NCI-H1694 treated with DMSO at 0.1 percent for 48 hours (cell line): ENCODE measurements around the gene UNC13D.
"Not testable (repeated sequence)": the region's sequence is repeated elsewhere in the genome, so short reads cannot be mapped to it uniquely, and the experiment has no call there.

ENCODE experiments used
- DNase-seq: peaks from one replicate; lab custom pipeline; 2025; lab: John Stamatoyannopoulos, UW

Gene UNC13D

DNA sequence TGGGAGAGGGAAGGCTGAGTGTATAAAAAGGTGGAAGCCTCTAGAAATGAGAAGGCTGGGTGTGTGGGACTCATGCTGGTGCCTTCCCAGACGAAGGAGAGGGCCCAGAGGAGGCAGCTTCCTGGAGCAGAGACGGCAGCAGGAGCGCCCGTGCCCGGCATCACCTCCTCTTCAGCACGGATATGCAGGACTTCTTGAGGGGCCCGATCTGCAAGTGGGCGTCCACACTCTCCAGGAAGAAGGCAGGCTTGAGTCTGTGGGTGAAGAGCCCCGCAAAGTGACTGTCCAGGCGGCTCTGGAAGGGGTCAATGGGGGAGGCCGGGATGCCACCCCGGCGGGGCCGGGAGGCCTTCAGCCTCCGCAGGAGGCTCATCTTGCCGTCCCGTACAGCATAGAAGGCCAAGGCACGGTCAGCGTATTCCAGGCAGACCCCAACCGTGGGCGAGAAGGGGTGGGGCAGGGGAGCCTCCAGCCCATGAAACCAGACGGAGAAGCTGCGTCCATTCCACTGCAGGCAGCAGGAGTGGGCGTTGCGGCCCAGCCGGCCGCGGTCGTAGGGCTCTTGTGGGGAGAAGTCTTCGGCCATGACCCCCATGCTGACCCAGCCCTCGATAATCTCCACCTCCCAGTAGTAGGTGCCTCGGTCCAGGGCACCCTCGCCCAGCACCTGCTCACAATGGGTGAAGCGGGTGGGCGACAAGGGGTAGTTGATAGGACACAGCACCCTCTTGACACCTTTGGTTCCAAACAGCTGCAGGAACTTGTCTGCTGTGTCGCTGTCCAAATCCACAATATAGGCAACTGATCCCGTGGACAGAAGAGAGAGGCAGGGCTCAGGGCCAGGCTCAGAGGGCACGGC, 30.3 kb upstream of the UNC13D start:
- no peak for DNase-seq

DNA sequence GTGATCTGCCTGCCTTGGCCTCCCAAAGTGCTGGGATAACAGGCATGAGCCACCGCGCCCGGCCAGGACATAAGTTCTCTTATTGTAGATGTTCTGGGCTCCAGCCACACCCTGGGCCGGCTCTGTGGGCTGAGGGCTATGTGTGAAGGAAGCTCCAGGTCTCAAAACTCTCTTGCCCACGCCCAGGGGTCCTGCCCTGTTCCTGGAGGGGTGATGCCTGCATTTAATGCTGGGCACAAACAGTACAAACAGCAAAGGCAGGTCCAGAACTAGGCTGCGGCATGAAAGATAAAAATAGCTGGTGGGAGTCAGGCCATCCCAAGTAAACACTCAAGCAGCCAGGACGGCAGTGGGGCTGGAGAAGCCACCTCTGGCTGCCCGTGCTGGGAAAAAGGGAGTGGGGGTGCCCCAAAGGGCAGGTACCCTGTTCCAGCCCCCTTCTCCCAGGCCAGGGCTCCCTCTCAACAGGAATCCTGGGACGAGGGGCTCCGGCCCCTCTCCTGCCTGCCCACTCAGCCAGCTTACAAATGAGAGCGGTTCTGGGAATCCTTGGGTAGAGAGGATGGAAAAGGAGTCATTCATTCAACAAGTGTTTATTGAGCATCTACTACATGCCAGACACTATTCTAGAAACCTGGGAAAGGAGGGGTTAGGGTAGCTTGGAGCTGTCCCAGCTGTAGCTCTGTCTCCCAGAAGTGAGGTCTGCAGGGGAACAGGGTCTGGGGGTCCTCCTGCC, 29.6 kb upstream of the UNC13D start:
- DNase-seq: no peak

- no peak for DNase-seq
These were observed 28.5 kb upstream of the UNC13D start for GRCh38 chr17:75872434-75873351.

GRCh38 chr17:75870228-75870627, 26.0 kb upstream of the UNC13D start:
- not testable (repeated sequence) for DNase-seq

DNA sequence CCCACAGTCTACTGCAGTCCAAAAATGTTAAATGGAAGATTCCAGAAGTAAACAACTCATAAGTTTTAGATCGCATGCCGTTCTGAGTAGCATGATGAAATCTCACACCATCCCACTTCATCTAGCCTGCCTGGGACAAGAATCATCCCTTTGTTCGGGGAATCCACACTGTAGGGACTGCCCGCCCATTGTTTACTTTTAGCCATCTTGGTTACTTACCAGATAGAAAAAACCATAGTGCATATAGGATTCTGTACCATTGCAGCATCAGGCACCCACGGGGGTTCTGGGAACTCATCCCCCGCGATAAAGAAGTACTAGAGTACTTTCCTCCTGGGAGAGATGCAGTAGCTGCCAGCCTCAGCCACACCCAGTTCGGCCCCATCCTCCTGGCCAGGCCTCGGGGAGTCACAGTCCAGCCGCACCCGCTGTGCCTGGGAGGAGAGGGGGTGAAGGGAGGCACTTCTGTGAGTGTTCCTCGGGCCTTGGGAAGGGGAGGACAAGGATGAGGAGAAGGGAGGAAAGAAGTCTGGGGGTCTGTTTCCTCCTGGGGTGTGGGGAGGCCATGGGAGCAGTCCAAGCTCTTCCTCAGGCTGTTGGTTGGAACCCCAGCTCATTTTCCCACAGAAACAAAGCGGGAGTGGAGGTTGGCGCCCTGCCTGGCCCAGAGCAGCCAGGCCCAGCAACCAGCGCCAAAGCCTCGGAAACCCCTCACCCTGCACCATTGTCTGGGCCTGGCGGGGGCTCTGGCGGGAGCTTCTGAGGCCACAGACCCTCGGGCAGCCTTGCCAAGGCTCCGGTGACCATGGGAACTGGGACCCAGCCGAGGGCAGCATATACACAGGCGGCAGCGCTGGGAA, 25.3 kb upstream of the UNC13D start:
- DNase-seq: no peak

DNA sequence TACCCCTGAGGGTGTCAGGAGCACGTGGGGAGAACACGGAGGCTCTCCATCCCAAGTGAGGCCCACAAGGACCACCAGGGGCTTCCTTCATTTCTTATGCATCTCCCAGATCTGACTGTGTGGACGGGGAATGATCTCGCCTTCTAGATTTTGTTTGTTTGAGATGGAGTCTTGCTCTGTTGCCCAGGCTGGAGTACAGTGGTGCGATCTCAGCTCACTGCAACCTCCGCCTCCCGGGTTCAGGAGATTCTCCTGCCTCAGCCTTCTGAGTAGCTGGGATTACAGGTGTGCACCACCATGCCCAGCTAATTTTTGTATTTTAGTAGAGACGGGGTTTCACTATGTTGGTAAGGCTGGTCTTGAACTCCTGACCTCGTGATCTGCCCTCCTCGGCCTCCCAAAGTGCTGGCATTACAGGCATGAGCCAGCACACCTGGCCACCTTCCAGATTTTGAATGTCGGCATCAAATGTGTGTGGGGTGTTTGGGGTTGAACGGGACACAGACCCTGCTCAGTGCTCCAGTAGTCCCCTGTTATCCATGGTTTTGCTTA, 24.6 kb upstream of the UNC13D start:
- DNase-seq: not testable (repeated sequence)

- DNase-seq: not testable (repeated sequence)
These were observed 21.4 kb upstream of the UNC13D start for GRCh38 chr17:75865404-75866188.

GRCh38 chr17:75864887-75865286, 20.7 kb upstream of the UNC13D start:
- not testable (repeated sequence) for DNase-seq

DNA sequence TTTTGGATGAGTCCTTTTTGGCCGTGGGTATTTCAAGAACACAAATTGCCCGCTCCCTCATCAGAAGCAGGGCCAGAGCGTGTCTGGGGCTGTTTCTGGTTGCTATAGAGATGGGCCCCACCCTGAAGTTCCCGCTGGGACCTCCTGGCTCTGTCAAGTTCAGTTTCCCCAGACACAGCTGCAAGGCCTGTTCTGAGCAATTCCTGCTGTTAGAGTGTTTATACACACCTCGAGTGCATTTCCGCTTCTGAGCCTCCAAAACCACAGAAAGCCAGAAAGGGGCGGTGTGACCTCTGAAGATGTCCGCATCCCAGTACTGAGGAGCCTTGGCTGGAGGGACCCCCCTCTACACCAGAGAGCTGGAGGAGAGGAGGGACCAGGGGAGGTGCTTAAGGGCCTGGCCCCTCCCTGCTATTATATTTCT, 20.3 kb upstream of the UNC13D start:
- DNase-seq: no peak

DNA sequence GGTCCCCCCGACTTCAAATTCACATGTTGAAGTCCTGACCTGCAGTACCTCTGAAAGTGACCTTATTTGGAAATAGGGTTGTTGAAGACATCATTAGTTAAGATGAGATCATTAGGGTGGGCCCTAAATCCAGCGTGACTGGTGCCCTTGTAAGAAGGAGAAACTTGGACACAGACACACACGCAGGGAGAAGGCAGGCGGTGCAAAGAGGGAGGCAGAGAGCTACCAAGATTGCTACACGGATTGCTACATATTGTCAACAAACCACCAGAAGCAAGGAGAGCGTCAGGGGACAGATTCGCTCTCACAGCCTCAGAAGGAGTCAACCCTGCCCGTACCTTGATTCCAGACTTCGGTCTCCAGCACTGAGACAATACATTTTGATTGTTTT, 17.7 kb upstream of the UNC13D start:
- DNase-seq: no peak

DNA sequence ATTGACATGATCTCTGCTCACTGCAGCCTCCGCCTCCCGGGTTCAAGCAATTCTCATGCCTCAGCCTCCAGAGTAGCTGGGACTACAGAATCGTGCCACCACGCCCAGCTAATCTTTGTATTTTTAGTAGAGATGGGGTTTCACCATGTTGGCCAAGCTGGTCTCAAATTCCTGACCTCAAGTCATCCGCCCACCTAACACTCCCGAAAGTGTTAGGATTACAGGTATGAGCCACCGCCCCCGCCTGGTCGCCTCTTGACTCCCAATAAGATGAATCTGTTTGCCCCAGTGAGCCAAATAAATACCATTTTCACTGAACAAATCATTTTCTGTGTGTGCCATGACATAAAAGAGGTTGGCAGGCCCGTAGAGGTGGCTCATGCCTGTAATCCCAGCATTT, 15.2 kb upstream of the UNC13D start:
- not testable (repeated sequence) for DNase-seq

DNA sequence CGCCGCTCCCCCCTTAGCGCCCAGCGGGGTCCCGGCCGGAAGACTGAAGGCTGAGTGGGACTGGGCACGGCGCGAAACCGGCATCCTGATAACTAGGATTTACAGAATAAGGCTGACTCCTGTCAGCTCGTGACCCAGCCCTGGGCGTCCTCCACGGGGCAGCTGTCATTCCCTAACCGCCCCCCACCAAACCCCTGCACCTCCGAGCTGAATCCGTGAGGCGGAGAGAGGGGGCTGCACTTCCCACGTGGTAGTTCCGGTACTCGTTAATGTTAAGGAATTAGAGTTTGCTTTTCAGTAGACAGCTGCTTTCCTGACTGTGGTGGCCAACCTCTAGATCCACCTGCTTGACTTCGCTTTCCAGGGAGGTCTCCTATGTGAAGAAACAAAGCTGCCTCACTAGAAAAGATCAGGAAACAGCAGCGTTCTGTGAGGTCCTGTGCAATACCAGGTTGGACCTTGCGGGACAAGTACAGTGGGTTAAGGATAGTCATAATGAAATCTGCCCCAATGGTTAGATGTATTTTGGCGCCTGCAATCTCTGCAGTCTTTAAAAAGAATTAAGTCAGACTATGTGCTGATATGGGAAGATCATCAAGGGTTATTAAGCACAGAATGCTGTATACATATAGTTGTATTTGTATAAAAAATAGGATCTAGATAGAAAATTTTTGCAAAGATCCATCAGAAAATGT, 12.0 kb upstream of the UNC13D start:
- DNase-seq: no peak

DNA sequence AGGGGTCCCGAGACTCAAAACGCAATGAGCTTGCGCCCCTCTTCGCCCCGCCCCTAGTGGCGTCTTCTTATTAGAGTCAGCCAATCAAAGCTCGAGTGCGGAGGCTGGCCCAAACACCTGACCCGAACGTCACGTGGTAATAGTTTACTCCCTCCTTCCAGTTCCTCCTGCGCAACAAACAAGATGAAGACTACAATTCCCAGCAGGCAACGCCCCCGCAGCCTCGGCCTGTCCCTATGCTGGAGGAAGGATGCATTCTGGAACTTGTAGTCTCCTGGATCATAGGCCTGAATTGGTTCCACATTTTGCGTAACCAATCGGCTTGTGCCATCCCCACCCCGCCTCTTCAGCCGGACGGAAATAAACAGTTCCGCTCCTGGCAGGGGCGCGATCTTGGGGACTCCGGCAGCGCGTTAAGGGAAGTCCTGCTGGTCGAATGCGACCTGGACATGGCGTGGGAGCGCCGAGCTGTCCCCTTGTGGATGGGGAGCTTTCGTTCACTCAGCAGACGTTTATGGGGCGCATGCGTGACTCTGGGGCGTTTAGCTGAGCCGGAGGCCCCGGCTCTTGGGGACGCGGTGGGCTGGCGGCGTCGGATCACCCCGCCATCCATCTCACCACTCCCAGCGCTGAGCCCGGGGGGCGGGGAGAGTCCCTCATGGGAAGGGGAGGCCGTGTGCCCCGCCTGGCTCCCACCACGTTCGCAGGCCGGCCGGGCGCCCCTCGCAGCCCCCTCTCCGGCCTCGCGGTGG, 11.3 kb upstream of the UNC13D start, which contains the start of gene WBP2:
TSS of gene WBP2 (minus strand) at position 26 of the 752 bp plus-strand sequence. CDS start 38 bp downstream, outside the sequence.
- peak; percentile 100 for DNase-seq

DNA sequence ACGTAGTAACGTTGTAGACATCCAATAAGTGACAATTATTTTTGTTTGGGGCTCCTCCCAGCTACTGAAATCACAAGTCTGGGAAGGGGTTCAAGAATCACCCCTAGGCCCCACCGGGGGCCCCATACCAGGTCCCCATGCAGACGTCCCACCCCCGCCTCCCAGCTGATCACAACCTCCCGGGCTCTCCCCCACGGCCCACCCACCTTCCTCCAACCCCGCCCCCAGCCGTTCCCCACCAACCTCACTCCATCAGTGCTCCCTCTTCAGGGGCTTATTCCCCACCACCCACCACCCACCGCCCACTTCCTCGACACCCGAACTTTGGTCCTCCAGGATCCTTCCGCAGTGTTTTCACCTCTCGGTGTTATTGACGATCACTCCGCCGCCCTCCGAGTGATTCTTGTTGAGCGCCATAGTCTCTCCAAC, 10.7 kb upstream of the UNC13D start:
- DNase-seq: no peak

DNA sequence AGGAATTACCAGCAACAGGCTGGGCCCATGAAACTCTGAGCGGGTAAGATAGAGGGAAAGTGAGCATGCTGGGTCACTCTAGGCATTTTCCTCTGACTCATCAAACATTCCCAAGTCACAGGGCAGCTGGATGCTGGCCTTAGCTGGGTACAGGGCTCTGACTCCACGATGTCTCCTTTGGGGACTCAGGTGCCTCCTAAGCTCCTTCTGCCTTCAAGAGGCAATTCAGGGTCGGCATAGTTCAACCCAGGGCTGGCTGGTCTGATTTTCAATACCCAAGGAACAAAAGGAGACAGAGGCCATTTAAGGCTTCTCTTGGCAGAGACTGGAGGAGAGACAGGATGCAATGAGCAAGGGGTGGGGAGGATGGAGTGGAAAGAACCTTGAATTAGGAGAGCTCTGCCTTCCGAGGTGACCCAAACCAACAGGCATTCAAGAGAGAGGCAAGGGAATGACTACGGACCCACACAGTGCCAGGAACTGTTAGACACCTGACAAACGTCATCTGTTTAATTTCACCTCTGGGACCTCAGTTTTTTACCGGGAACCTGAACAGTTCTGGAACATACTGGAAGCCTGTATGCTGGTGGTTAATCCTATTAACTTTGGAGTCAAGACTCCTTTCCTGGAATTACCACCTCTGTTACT, 10.0 kb upstream of the UNC13D start:
- DNase-seq: no peak

DNA sequence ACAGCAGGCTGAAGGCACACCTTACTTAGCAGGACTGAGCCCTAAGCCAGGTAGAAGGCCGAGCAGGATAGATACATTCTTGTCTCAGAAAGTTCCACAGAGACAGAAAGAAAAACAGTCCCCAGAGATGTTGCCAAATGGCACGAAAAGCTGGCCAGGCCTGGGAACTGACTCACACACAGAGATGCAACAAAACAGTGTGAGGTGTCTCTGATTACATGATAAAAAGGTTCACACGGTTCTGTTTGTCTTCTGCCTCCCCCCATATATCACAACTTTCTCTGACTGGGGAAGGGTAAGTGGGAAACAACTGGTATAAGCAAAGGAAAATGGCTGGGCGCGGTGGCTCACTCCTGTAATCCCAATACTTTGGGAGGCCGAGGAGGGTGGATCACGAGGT, 9.2 kb upstream of the UNC13D start:
- DNase-seq: no peak

- DNase-seq: not testable (repeated sequence)
These were observed 7.4 kb upstream of the UNC13D start for GRCh38 chr17:75851693-75851991.
